BJ (cell line): ENCODE measurements around the gene AHI1. TPM values are rescaled to one million over a fixed set of nuclear protein-coding genes. Genes with fewer than 3 reads are reported as not detected.

ENCODE experiments used
- CTCF ChIA-PET: fragments of 350-600 bp; formaldehyde crosslinking; extraction: SDS; loops from one replicate; lab custom pipeline; 2021; ENCODE audit warnings: antibody characterized with exemption, inconsistent platforms; lab: Yijun Ruan, JAX
- POLR2A ChIA-PET: fragments of 300-600 bp; sonication (Branson Sonifier 250); formaldehyde crosslinking; extraction: SDS; loops from one replicate; lab custom pipeline; 2021; ENCODE audit warnings: antibody characterized with exemption; lab: Charles Lee
- DNase-seq: peaks from one replicate; pipeline ENCODE4 v3.0.0-alpha.2; 2011; ENCODE audit warnings: low read depth
- H3K27me3 ChIP-seq: 2 replicates; pipeline ENCODE4 v1.6.0; 2011; ENCODE audit warnings: low read length; ENCODE audit not compliant: control insufficient read depth, insufficient read depth
- H3K36me3 ChIP-seq: 2 replicates; pipeline ENCODE4 v1.5.1; 2011; ENCODE audit warnings: low read length; ENCODE audit not compliant: control insufficient read depth, insufficient read depth
- H3K4me3 ChIP-seq: 2 replicates; pipeline ENCODE4 v1.5.1; 2011; ENCODE audit warnings: low read depth, mild to moderate bottlenecking, control low read depth, low read length
- CTCF ChIP-seq: IDR thresholded peaks from 2 replicates; pipeline ENCODE4 v1.5.1; 2011; ENCODE audit warnings: low read depth, mild to moderate bottlenecking, control low read depth, inconsistent platforms, low read length, moderate library complexity; ENCODE audit not compliant: insufficient read depth
- polyA plus RNA-seq: library from polyadenylated mRNA; depleted of rRNA; stranded (reverse); fragments of >200 nt; gene quantifications from 2 replicates; pipeline ENCODE4 v1.2.3, GENCODE V29; 2011

Gene AHI1
- polyA plus RNA-seq, 1 experiment = 7.9 TPM

- ChIA-PET POLR2A (no interaction called here), CTCF (no interaction called here)
- H3K36me3 ChIP-seq = no peaks in the 10 kb centered on the region
- no peak for TF ChIP-seq CTCF
- no peak overlapping the region for H3K4me3 ChIP-seq
- no peak for DNase-seq
- H3K27me3 ChIP-seq = no peaks in the 10 kb centered on the region
Measured at GRCh38 chr6:135274561-135275293, 222.8 kb downstream of the AHI1 start.

GRCh38 chr6:135271626-135272025, 225.9 kb downstream of the AHI1 start:
- no peaks in the 10 kb centered on the region for H3K27me3 ChIP-seq
- POLR2A ChIA-PET = no interaction called here
- H3K4me3 ChIP-seq = no peak overlapping the region

DNA sequence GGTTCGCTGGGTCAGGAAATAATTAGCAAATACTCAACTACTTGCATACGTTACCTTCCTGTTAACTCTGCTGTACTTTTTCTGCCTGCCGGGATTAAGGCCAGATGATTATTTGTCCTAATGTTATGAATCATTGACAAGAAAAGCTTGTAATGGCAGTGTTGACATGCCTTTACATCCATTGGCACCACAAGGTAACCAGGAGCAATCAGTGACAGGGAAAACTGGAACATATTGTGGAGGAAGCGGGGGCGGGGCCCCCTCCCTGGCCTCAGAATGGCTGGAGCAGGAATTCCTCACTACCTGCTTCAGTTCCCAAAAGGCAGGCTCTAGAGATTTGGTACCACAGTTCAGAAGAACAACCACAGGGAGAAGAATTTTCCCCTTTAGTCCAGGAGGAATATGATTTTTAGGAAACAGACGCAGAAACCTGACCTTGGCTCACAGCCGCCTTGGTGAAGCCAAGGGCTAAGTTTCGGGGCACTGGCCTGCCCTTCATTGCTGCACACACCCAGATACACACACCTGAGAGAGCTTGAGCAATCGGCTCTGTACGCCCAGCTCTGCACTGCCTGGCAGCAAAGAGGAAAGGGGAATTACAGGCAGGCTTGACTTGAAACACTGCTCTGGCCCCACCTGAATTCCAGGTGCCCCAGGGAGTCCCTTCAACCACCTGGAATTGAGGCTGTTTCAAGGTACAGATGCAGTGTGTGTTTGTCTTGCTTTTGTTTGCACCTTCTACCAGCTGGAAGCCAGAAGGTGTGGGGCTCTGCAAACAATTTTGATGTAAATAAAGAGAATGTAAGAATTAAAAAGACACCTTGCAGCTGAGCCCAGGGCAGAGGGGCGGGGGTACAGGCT, 226.6 kb downstream of the AHI1 start:
- CTCF ChIA-PET = interaction anchor here (0.8 kb wide), 1 partner anchor 13 kb away, joined by 3 read pairs; no protein-coding TSS in a partner anchor
- no peak for TF ChIP-seq CTCF
- DNase-seq = no peak
- POLR2A ChIA-PET = no interaction called here
- Histone ChIP-seq H3K36me3 (no peaks in the 10 kb centered on the region), H3K27me3 (no peaks in the 10 kb centered on the region), H3K4me3 (no peak overlapping the region)

More at GRCh38 chr6:135271626-135272025, 225.9 kb downstream of the AHI1 start:
- TF ChIP-seq CTCF = no peak
- DNase-seq = no peak
- CTCF ChIA-PET = no interaction called here
- no peaks in the 10 kb centered on the region for H3K36me3 ChIP-seq

DNA sequence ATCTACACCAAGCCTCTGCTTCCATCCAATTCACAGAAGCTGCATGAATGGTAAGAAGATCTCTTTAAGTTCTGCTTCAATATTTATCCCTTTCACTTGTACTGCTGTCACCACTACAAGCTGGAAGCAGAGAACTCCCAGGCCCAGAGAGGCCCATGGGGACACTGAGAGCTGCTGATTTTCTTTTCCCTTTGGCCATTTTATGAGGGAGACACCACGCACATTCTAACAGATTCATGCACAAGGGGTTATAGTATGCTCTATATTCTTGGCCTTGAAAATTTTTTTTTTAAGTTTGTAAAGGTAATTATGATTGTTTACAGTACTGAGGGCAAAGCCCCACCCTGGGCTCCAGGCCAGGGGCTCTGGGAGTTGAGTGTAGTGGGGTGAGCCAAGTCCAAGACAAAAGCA, 228.1 kb downstream of the AHI1 start:
- no peak for TF ChIP-seq CTCF
- POLR2A ChIA-PET = no interaction called here
- H3K36me3 ChIP-seq = no peaks in the 10 kb centered on the region
- CTCF ChIA-PET = interaction anchor here (1.3 kb wide), 1 partner anchor 13 kb away, joined by 3 read pairs; no protein-coding TSS in a partner anchor
- no peak overlapping the region for H3K4me3 ChIP-seq
- DNase-seq = no peak
- no peaks in the 10 kb centered on the region for H3K27me3 ChIP-seq

DNA sequence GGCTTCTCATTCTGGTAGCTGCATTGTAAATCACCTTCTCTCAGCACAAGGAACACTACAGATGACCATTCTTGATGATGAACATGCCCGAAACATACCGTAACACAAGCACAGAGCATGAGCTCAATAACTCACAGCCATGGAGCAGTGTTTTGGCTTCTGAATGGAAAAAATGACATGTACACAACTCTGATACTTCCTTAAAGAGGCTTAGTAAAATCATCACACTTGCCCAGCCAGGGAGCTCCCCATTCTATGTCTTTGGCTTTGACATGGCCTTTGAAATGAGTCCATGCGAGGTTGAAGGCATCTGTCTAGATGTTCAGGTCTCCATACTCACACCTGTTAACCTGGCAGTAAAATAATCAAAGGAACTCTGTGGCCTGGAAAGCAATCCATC, 228.8 kb downstream of the AHI1 start:
- Histone ChIP-seq H3K36me3 (no peaks in the 10 kb centered on the region), H3K4me3 (no peak overlapping the region), H3K27me3 (no peaks in the 10 kb centered on the region)
- CTCF ChIA-PET = no interaction called here
- POLR2A ChIA-PET = no interaction called here
- no peak for DNase-seq
- TF ChIP-seq CTCF = no peak
